Measurements from ENCODE around the gene GNA14.
"Not testable (repeated sequence)": the region's sequence is repeated elsewhere in the genome, so short reads cannot be mapped to it uniquely, and the experiment has no call there.

The GNA14 gene

GRCh38 chr9:77640741-77641580 is 7.2 kb downstream of the GNA14 start:
- DNase-seq = no peak

- DNase-seq = no peak
Measured at GRCh38 chr9:77632652-77633051, 15.5 kb downstream of the GNA14 start.

GRCh38 chr9:77628864-77629263 is 19.3 kb downstream of the GNA14 start:
- not testable (repeated sequence) for DNase-seq

GRCh38 chr9:77616191-77616590 is 31.9 kb downstream of the GNA14 start:
- no peak for DNase-seq

GRCh38 chr9:77614645-77615044 is 33.5 kb downstream of the GNA14 start:
- DNase-seq = no peak

GRCh38 chr9:77606526-77606925 is 41.6 kb downstream of the GNA14 start:
- no peak for DNase-seq

- DNase-seq = no peak
Measured at GRCh38 chr9:77605449-77606220, 42.5 kb downstream of the GNA14 start.

- DNase-seq = no peak
Measured at GRCh38 chr9:77604316-77604715, 43.8 kb downstream of the GNA14 start.

- DNase-seq = no peak
Measured at GRCh38 chr9:77602852-77603251, 45.3 kb downstream of the GNA14 start.

GRCh38 chr9:77601476-77602099 is 46.5 kb downstream of the GNA14 start:
- DNase-seq = no peak

- DNase-seq = no peak
Measured at GRCh38 chr9:77600810-77601209, 47.3 kb downstream of the GNA14 start.

GRCh38 chr9:77599492-77599891 is 48.6 kb downstream of the GNA14 start:
- no peak for DNase-seq

- DNase-seq = no peak
Measured at GRCh38 chr9:77598991-77599390, 49.1 kb downstream of the GNA14 start.

- no peak for DNase-seq
Measured at GRCh38 chr9:77598524-77598923, 49.6 kb downstream of the GNA14 start.

- DNase-seq = no peak
Measured at GRCh38 chr9:77597057-77597456, 51.1 kb downstream of the GNA14 start.

GRCh38 chr9:77595426-77596095 is 52.6 kb downstream of the GNA14 start:
- DNase-seq = no peak

- DNase-seq = no peak
Measured at GRCh38 chr9:77594963-77595362, 53.2 kb downstream of the GNA14 start.

- DNase-seq = no peak
Measured at GRCh38 chr9:77593528-77593927, 54.6 kb downstream of the GNA14 start.

GRCh38 chr9:77592476-77592875 is 55.6 kb downstream of the GNA14 start:
- no peak for DNase-seq

- no peak for DNase-seq
Measured at GRCh38 chr9:77589046-77589795, 58.9 kb downstream of the GNA14 start.

GRCh38 chr9:77588271-77588937 is 59.7 kb downstream of the GNA14 start:
- peak; percentile 21 for DNase-seq

GRCh38 chr9:77587851-77588250 is 60.3 kb downstream of the GNA14 start:
- no peak for DNase-seq

All from 8988T (cell line).